Umbilical cord (tissue), 2 donors: ENCODE measurements around the gene BIRC6. TPM values are rescaled to one million over a fixed set of nuclear protein-coding genes. Genes with fewer than 3 reads are reported as not detected.
"Not testable (repeated sequence)": the region's sequence is repeated elsewhere in the genome, so short reads cannot be mapped to it uniquely, and the experiment has no call there.

ENCODE experiments used
- DNase-seq: peaks from one replicate; pipeline ENCODE4 v3.0.0-alpha.2; 2015; ENCODE audit warnings: low spot score
- total RNA-seq: library from RNA; depleted of rRNA; stranded (reverse); fragments of >200 nt; gene quantifications from one replicate; pipeline ENCODE4 v1.2.3, GENCODE V29; 2014; ENCODE audit warnings: low replicate concordance; ENCODE audit not compliant: insufficient read depth

BIRC6 gene
- total RNA-seq, 1 donor from 2014 or later: 174 TPM

DNA sequence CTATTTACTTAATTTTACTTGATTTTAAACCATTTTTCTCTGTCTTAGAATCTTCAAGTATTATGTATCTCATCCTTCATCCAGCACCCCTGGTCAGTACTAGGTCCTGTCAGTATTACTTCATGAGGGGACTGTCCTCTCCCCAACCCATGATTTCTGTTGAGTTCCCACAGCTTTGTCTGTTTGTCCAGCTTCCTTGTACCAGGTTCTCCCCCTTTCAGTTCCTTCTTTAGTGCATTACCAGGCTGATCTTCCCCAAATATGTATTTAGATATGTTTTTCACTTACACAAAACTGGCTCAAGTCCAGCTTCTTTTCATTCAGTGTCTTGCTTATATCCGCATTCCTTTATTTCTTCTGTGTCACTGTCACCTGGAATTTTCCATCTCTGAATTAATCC lies 257.3 kb downstream of the BIRC6 start:
- DNase-seq: no peak

DNA sequence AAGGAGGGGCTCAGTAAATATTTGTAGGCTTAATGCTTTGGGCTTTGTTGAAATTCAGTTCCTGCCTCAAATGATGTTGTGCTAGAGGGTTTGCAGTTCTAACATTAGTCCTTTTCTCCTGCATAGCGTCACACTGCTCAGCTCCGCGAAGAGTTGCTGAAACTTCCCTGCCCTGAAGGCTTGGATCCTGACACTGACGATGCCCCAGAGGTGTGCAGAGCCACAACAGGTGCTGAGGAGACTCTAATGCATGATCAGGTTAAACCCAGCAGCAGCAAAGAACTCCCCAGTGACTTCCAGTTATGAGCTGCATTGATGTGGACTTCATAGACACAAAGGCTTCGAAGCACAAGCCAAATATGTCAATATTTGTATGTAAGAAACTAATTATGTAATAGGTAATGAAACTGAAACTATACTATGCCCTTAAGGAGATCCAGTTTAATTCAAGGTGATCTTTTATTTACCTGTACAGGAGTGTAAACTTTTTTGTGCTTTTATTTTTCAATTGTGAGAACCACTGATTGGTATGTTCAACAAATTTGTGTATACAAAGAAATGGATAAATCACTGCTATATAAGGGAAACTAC lies 260.9 kb downstream of the BIRC6 start:
- no peak for DNase-seq

DNA sequence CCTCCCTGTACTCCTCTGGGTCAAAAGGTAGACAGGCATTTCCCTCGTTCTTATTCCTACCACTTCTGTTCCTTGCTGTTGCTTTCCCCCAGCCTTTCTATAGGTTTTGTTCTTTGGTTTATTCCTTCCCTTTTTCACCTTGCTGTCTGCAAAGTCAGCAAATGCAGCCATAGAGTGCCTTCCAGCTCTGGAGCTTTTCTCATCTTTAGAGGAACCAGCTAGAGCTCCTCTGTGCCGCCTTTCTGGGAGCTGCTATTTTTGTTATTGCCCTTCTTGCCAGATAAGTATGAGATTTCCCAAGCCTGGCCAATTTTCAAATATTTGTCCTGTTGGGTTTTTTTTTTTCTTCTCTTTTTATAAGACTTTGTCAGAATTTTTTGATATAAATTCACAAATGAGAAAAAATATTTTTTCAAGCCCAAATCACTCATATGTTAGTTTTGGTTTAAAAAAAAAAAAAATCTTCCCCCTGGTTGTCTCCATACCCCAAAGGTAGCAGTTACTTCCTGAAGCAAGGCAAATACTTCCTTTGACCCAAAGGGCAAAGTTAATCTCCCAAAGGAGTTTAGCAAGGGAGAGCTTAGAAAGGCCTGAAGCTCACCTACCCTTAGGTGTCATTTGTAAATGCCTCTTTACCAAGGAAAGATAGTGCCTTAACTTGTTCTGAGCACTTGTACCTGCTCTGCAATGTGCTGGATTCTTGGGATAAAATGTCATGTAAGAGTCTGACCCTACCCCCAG lies 265.9 kb downstream of the BIRC6 start:
- peak; percentile 37 for DNase-seq

DNA sequence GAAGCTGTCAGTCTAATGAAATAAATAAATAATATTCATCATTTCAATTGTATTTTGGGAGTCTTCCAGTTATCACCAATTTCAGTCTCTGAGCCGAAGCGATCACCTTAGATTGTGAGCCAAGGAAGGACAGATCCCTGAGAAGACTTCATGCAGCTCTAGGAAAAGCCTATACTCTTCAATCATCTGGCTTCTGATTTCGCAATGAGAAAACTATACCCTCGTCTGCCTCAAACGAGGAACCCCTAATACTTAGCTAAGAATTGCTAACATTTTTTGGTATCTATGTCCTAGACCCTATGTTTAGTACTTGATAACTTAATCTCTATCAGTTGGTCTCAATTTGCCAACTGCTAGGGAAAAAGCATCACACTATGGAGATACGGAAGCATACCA lies 266.5 kb downstream of the BIRC6 start:
- no peak for DNase-seq

DNA sequence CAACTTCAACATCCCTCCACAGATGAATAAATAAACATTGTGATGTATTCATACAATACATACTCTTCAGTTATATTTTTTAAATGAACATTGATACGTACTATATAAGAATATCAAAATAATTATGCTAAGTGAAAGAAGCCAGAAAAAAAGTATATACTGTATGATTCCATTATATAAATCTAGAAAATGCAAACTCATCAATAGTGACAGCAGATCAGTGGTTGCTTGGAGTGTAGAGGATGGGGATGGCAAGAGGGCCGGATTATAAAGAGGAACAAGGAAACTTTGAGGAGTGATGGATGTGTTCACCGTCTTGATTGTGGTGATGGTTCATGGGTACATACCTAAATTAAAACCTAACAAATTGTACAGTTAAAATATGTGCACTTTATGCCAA lies 268.0 kb downstream of the BIRC6 start:
- no peak for DNase-seq

DNA sequence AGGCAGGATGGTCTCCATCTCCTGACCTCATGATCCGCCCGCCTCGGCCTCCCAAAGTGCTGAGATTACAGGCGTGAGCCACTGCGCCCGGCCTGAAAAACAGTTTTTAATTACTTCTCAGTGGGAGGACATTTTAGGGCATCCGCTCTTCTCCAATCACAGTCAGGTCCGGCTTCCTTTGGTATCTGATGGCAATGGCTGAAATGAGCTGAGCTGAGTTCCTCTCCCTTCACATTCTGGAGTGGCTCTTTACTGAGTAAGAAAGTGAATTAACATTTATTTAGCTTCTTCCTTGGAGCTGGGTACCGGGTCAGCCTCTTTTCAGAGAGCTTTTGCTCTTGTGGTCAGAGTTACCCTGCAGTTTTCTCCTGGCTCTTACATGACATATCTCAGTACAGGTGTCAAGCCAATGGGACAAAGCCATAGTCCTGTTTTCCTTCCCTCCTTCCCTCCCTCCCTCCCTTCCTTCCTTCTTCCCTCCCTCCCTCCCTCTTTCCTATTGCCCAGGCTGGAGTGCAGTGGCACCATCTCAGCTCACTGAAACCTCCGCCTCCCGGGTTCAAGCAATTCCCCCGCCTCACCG lies 269.9 kb downstream of the BIRC6 start:
- no peak for DNase-seq

DNA sequence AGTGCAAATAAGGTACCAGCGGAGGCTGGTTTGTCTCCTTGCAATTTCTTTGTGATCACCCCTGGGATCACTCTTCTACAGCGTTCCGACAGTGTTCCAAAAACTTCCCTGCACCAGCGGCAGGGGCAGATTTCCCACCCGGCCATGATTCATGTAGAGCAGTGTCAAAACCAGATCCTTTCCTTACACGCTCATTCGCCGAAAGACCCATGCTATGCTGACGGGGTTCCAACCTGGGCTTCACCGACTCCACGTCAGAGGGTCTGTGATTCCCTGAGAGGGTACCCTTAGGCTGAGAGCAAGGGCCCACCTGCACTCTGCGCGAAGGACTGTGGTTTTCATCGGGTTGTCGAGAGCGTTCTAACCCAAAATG lies 270.6 kb downstream of the BIRC6 start:
- no peak for DNase-seq

DNA sequence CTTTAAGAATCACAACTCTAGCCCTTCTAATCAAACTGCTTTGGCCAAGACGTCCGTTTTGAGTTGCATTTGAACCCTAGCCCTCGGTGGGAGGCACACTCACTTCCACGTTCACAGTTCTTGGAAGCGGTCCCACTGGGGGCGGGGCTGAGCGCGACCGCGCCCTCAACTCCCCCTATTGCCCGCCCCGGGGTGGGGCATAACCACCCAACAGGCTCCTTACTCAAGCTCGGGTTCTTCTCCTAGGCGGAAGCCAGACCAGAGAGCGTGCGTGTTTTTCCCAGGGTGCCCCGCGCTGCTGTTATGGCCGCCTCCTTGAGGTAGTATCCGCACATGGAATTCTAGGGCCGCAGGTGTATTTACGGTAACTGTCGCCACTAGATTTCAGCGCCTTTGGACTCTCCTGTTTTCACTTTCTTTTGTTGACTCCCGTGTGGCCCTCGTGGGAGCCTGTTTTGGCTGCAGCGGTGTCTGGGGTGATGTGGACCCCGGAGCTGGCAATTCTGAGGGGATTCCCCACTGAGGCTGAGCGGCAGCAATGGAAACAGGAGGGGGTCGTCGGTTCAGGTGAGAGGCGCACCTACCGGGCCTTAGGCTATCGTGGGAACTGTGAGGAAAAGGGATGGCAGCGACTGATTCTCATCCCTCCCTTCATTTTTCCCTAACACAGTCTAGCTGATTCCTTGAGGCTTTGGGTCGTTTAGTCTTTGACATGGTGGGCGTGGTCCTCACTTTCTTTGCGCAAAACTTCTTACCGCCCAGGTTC lies 271.2 kb downstream of the BIRC6 start, which contains the start of gene TTC27:
TTC27 (plus strand) TSS at position 237 of the 766 bp plus-strand sequence; CDS start at position 480, 243 bp downstream.
- DNase-seq: peak; percentile 98

DNA sequence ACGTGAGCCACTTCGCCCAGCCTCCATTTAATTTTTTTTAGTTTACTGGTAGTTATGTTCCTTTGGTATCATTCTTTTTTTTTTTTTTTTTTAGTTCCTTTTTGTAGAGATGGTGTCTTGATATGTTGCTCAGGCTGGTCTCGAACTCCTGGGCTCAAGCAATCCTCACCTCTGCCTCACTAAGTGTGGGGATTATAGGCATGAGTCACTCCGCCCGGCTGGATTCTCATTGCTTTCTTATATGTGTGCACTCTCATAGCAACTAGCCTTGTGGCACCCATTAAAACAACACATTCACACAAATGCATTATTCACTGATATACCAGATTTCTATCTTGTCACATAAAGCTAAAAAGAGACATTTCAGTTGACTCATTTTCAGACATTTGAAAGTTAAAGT lies 275.3 kb downstream of the BIRC6 start:
- no peak for DNase-seq

DNA sequence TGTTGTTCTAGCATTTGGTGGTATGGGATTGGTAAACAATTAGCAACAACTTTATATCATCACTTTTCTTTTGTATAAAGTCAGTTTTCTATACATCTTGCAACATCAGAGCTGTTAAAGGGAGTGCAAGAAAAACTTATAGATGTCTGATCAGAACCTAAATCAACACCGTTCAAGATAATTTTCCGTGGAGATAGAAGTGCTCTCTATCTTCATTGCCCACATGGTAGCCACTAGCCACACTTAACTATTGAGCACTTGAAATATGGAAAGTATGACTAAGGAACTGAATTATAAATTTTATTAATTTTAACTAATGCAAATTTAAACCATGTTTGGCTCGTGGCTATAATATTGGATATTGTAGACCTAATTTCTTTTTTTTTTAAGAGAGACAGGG lies 276.2 kb downstream of the BIRC6 start:
- no peak for DNase-seq

DNA sequence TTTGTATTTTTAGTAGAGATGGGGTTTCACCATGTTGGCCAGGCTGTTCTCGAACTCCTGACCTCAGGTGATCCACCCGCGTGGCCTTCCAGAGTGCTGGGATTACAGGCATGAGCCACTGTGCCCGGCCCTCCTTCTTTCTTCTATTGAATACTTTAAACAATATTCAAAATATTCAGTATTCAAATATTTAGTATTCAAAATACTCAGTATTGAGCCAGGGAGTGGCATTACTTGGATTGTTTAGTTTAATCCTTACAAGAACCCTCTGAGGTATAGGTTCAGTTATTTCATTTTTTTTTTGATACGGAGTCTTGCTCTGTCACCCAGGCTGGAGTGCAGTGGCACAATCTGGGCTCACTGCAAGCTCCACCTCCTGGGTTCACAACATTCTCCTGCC lies 281.7 kb downstream of the BIRC6 start:
- not testable (repeated sequence) for DNase-seq

DNA sequence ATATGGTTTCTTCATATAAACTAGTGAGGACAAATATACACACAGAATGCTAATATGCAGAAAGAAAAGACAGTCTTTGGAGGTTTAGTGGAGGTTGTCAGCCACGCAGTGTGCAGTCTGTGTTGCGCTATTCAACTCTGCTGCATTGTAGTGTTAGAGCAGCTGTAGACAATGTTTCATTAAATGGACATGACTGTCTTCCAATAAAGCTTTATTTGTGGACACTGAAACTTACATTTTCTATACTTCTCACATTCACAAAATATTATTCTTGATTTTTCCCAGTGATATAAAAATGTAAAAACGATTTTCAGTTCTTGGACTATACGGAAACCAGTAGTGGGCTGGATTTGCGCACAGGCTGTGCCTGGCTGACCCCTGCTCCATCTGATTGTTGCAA lies 284.4 kb downstream of the BIRC6 start:
- DNase-seq: no peak

DNA sequence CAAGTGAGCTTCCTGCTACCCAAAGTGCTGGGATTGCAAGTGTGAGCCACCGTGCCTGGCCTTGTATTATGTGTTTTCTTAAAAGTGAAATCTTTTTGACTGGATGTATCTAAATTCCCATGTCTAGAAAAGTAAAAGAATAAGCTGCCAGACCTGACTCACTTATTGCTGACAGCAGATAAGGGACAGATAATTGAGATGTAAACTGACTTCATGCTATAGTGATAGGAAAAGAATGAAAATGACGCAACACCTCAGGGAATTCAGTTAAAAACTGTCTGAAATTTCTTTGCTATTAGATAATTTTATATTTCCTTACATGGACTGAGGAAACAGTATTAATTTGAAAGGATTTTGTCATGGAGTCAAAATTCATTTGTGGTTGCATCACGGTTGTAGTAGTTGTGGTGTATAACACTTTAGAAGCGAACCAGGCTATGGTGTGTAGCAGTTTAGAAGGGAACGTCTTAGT lies 290.4 kb downstream of the BIRC6 start:
- peak; percentile 56 for DNase-seq

DNA sequence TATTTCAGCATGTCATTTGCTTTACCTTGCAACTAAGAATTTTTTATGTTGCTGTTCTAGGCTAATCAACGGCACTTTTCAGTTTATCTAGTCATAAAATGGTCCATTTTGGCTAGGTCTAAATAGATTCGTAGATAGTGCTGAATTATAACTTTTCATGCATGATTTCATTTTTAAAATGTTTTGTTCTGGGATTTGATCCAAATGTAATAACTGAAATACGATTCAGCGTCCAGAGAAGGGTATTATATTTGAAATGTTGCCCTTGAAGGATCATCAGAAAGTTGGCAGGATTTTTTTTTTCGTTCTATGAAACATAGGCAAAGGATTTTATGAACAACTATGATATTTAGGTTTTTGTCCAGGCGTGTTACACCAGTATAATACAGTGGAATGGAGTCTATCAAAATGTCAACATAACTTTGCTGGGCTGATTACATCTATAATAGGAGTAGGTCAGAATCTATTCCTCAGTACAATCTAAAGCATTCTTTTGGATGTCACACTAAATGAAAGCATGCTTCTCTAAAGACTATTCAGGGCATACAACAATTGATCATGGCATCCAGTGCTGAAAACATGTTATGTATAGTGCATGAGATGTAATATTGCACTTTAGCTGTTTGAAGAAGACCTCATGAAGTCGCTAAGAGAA lies 295.9 kb downstream of the BIRC6 start:
- DNase-seq: peak; percentile 39

DNA sequence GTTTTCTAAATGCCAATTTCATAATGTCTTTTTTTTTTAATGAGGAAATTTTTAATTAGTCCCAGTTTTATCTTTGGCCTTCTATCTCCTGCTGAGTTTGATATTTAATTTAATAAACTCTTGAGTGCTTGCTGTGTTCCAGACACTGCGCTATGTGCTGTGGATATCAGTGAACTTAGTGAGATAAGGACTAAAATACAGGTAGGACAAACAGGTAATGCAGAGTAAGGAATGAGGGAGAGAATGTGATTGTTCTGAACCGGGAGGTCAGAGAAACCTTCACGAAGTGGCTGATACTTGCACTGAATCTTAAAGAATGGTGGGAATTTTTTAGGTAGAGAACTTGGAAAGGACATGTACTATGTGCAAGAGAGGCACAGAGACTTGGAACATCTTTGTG lies 299.2 kb downstream of the BIRC6 start:
- DNase-seq: no peak

DNA sequence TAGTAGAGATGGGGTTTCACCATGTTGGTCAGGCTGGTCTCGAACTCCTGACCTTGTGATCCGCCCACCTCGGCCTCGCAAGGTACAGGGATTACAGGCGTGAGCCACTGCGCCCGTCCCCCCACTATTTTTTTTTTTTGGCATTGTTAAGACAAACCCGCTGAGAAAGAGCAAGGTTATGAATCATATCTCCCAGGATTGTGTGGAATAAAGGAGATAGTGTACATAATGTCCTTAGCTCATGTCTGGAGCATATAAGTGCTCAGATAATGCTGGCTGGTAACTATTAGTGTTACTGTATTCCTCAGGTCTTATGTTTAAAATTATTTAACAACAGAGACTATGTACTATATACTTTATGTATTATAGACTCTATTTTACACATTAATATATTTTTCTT lies 307.0 kb downstream of the BIRC6 start:
- peak; percentile 34 for DNase-seq

DNA sequence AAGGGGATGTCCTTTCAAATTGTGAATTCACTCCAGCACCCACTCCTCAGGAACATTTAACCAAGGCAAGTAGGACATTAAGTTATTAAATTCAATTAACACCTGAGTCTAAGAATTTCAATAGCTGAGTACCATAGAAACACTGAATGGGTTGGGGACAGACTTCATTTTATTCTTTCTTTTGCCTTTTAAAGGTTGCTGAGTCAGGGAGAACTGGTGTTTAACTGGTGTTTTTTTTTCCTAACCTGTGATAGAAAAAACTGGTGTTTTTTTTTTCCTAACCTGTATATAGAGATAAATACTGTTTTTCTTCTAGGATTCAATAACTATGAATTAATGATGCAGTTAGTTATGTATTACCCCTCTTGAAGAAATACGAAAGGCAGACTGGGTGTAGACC lies 309.9 kb downstream of the BIRC6 start:
- DNase-seq: no peak

DNA sequence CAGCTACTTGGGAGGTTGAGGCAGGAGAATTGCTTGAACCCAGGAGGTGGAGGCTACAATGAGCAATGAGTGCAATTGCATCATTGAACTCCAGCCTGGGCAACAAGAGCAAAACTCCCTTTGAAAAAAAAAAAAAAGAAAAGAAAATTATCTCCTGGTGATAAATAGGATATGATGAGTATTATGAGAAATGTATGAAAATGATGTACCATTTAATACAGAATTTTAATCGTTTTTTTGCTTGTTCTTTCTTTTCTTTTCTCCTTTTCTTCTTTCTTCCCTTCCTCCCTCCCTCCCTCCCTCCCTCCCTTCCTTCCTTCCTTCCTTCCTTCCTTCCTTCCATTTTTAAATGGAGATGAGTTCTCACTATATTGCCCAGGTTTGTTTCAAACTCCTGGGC lies 311.4 kb downstream of the BIRC6 start:
- DNase-seq: no peak
